IMR-90 (cell line): ENCODE measurements around the gene NUAK1. TPM values are rescaled to one million over a fixed set of nuclear protein-coding genes. Genes with fewer than 3 reads are reported as not detected.

Experiments used
- ATAC-seq: fragments of 200-7000 bp; cut with Tn5 transposase; 2 replicates; pipeline ENCODE4 v1.9.1; 2020; ENCODE audit warnings: low read depth, mild to moderate bottlenecking, moderate library complexity
- BruUV-seq: library from RNA; stranded (reverse); fragments of 400-500 nt; replicated peaks from 2 replicates; lab custom pipeline; 2021; lab: Mats Ljungman, UMichigan
- CTCF ChIA-PET: fragments of 300-600 bp; formaldehyde crosslinking; extraction: SDS; loops from one replicate; lab custom pipeline; 2021; ENCODE audit warnings: antibody characterized with exemption; lab: Yijun Ruan, JAX
- POLR2A ChIA-PET: fragments of 300-600 bp; sonication (Branson Sonifier 250); formaldehyde crosslinking; loops from one replicate; lab custom pipeline; 2022; ENCODE audit warnings: antibody characterized with exemption; ENCODE audit not compliant: unreplicated experiment; lab: Charles Lee
- DNase-seq: peaks from one replicate; pipeline ENCODE4 v3.0.0; 2013
- H2AFZ ChIP-seq: replicated peaks from 2 replicates; pipeline ENCODE3; 2013; ENCODE audit warnings: low read length, mild to moderate bottlenecking; ENCODE audit not compliant: poor library complexity
- H2AK5ac ChIP-seq: 2 replicates; pipeline ENCODE4 v1.6.1; 2013; ENCODE audit warnings: low read depth, low read length, inconsistent platforms
- H2AK9ac ChIP-seq: replicated peaks from 2 replicates; pipeline ENCODE3; 2013; ENCODE audit warnings: mild to moderate bottlenecking, low read depth, low read length, moderate library complexity; ENCODE audit not compliant: poor library complexity
- H2BK120ac ChIP-seq: 2 replicates; pipeline ENCODE4 v1.6.1; 2013; ENCODE audit warnings: low read depth, low read length, inconsistent platforms
- H2BK15ac ChIP-seq: 3 replicates; pipeline ENCODE4 v1.6.1; 2013; ENCODE audit warnings: low read depth, low read length, inconsistent platforms
- H2BK20ac ChIP-seq: 2 replicates; pipeline ENCODE4 v1.6.1; 2013; ENCODE audit warnings: low read depth, mild to moderate bottlenecking, inconsistent platforms, low read length, moderate library complexity
- H2BK5ac ChIP-seq: 2 replicates; pipeline ENCODE4 v1.6.1; 2013; ENCODE audit warnings: mild to moderate bottlenecking, low read depth, low read length, inconsistent platforms; ENCODE audit not compliant: poor library complexity, severe bottlenecking
- H3K14ac ChIP-seq: replicated peaks from 2 replicates; pipeline ENCODE4 v1.6.1; 2013; ENCODE audit warnings: low read depth, low read length, inconsistent platforms
- H3K18ac ChIP-seq: 2 replicates; pipeline ENCODE4 v1.6.1; 2013; ENCODE audit warnings: low read depth, low read length, control low read depth
- H3K23ac ChIP-seq: 2 replicates; pipeline ENCODE4 v1.6.1; 2013; ENCODE audit warnings: low read depth, low read length, inconsistent platforms
- H3K27ac ChIP-seq: 2 replicates; pipeline ENCODE4 v1.5.1; 2013; ENCODE audit warnings: mild to moderate bottlenecking, control low read depth, low read length; ENCODE audit not compliant: insufficient read depth
- H3K27me3 ChIP-seq: 2 replicates; pipeline ENCODE4 v1.6.1; 2013; ENCODE audit warnings: low read length; ENCODE audit not compliant: control insufficient read depth, insufficient read depth
- H3K36me3 ChIP-seq: 2 replicates; pipeline ENCODE4 v1.6.1; 2013; ENCODE audit warnings: low read length, mixed read lengths; ENCODE audit not compliant: control insufficient read depth, insufficient read depth
- H3K4ac ChIP-seq: 2 replicates; pipeline ENCODE4 v1.6.1; 2013; ENCODE audit warnings: low read depth, low read length, inconsistent platforms
- H3K4me1 ChIP-seq: 2 replicates; pipeline ENCODE4 v1.6.1; 2013; ENCODE audit warnings: low read length, mixed read lengths; ENCODE audit not compliant: control insufficient read depth, insufficient read depth
- H3K4me2 ChIP-seq: 2 replicates; pipeline ENCODE4 v1.6.1; 2013; ENCODE audit warnings: low read depth, mild to moderate bottlenecking, control low read depth, low read length, moderate library complexity
- H3K4me3 ChIP-seq: 2 replicates; pipeline ENCODE4 v1.5.1; 2013; ENCODE audit warnings: low read depth, mild to moderate bottlenecking, control low read depth, low read length, moderate library complexity; ENCODE audit not compliant: insufficient read depth
- H3K56ac ChIP-seq: 2 replicates; pipeline ENCODE4 v1.6.1; 2013; ENCODE audit warnings: low read length, inconsistent platforms; ENCODE audit not compliant: insufficient read depth; ENCODE audit errors: extremely low read depth
- H3K79me1 ChIP-seq, 2 experiments: 2 replicates each; pipeline ENCODE4 v1.6.1; 2013; ENCODE audit warnings: low read length in 2 of 2, inconsistent platforms in 1 of 2, low read depth in 1 of 2
- H3K9ac ChIP-seq: 2 replicates; pipeline ENCODE4 v1.6.1; 2013; ENCODE audit warnings: low read depth, low read length, control low read depth
- H3K9me1 ChIP-seq: 2 replicates; pipeline ENCODE4 v1.6.1; 2013; ENCODE audit warnings: low read length, inconsistent platforms; ENCODE audit not compliant: insufficient read depth
- H3K9me3 ChIP-seq: 2 replicates; pipeline ENCODE4 v1.6.1; 2013; ENCODE audit warnings: low read length; ENCODE audit not compliant: control insufficient read depth, insufficient read depth
- H4K20me1 ChIP-seq: 2 replicates; pipeline ENCODE4 v1.6.1; 2013; ENCODE audit warnings: low read length, inconsistent platforms; ENCODE audit not compliant: insufficient read depth
- H4K5ac ChIP-seq: 2 replicates; pipeline ENCODE4 v1.6.1; 2013; ENCODE audit warnings: mild to moderate bottlenecking, low read depth, low read length, control low read depth
- H4K8ac ChIP-seq, 2 experiments: 2 replicates each; pipeline ENCODE4 v1.6.1; 2013; ENCODE audit warnings: low read depth in 2 of 2, low read length in 2 of 2, control low read depth in 1 of 2, inconsistent platforms in 1 of 2
- H4K91ac ChIP-seq: 2 replicates; pipeline ENCODE4 v1.6.1; 2013; ENCODE audit warnings: low read depth, low read length, inconsistent platforms; ENCODE audit not compliant: insufficient read depth
- BHLHE40 ChIP-seq: fragments of 150-350 bp; IDR thresholded peaks from 2 replicates; pipeline ENCODE4 v1.6.1; 2016; ENCODE audit warnings: mild to moderate bottlenecking, low read depth, low read length
- CEBPB ChIP-seq: IDR thresholded peaks from 2 replicates; pipeline ENCODE4 v1.6.1; 2012; ENCODE audit warnings: low read depth, low read length, improper control_type of control experiment
- CHD1 ChIP-seq: IDR thresholded peaks from 2 replicates; pipeline ENCODE4 v1.6.1; 2012; ENCODE audit warnings: low read depth, low read length, improper control_type of control experiment
- ELK1 ChIP-seq: fragments of 150-350 bp; IDR thresholded peaks from 2 replicates; pipeline ENCODE4 v1.6.1; 2016; ENCODE audit warnings: low read depth, mild to moderate bottlenecking, low read length, moderate library complexity, borderline replicate concordance
- FOS ChIP-seq: fragments of 150-350 bp; IDR thresholded peaks from 2 replicates; pipeline ENCODE4 v1.6.1; 2016; ENCODE audit warnings: low read depth, low read length
- MAZ ChIP-seq: IDR thresholded peaks from 2 replicates; pipeline ENCODE4 v1.6.1; 2012; ENCODE audit warnings: low read depth, mild to moderate bottlenecking, low read length, improper control_type of control experiment, moderate library complexity, borderline replicate concordance
- NFE2L2 ChIP-seq: fragments of 150-350 bp; IDR thresholded peaks from 2 replicates; pipeline ENCODE4 v1.6.1; 2016; ENCODE audit warnings: low read depth, mild to moderate bottlenecking, low read length
- RAD21 ChIP-seq: IDR thresholded peaks from 2 replicates; pipeline ENCODE4 v1.6.1; 2012; ENCODE audit warnings: low read length, improper control_type of control experiment
- RCOR1 ChIP-seq: IDR thresholded peaks from 2 replicates; pipeline ENCODE4 v1.6.1; 2012; ENCODE audit warnings: mild to moderate bottlenecking, low read length, improper control_type of control experiment; ENCODE audit not compliant: insufficient replicate concordance
- RFX5 ChIP-seq: IDR thresholded peaks from 2 replicates; pipeline ENCODE4 v1.8.0; 2012; ENCODE audit warnings: low read depth, mild to moderate bottlenecking, low read length, moderate library complexity
- SMC3 ChIP-seq: fragments of 150-350 bp; IDR thresholded peaks from 2 replicates; pipeline ENCODE4 v1.6.1; 2016; ENCODE audit warnings: low read depth, mild to moderate bottlenecking, antibody characterized with exemption, low read length, moderate library complexity
- whole genome bisulfite sequencing, 2 experiments: methylation state at CpG; one replicate each; pipeline versions ENCODE4 v1.1.5 to v1.1.7; 2013; ENCODE audit warnings: missing lambda C conversion rate in 2 of 2; ENCODE audit not compliant: insufficient read length in 1 of 2; ENCODE audit errors: extremely low coverage in 2 of 2; 5-methylcytosine and 5-hydroxymethylcytosine counted together
- dilution Hi-C: fragments of 300-500 bp; cut with HindIII; formaldehyde crosslinking; loops from one replicate; pipeline ENCODE4 v1.14.3; 2018; ENCODE audit warnings: low sequenced_read_pairs; ENCODE audit not compliant: unreplicated experiment
- in situ Hi-C: fragments of 300-500 bp; cut with MboI; formaldehyde crosslinking; loops from 3 replicates; pipeline ENCODE4 v1.14.3; 2019; ENCODE audit warnings: low sequenced_read_pairs, inconsistent platforms, mixed read lengths
- intact Hi-C: fragments of 100-400 bp; cut with micrococcal nuclease; formaldehyde crosslinking; loops from 2 replicates; pipeline ENCODE4 v1.10.0; 2022
- polyA plus RNA-seq, 3 experiments: library from polyadenylated mRNA; depleted of rRNA; stranded (reverse); fragments of >200 nt; gene quantifications; 2 replicates each; pipeline ENCODE4 v1.2.3, GENCODE V29; 2012; ENCODE audit warnings: low replicate concordance in 1 of 3
- total RNA-seq: library from RNA; depleted of rRNA; stranded (reverse); fragments of >200 nt; gene quantifications from 2 replicates; pipeline ENCODE4 v1.2.3, GENCODE V29; 2012
- TF ChIP-seq, protein P1 (sequence below): fragments of 150-350 bp; IDR thresholded peaks from 2 replicates; pipeline ENCODE4 v1.6.1; 2017; ENCODE audit warnings: mild to moderate bottlenecking, antibody characterized with exemption, low read length, low read depth
- TF ChIP-seq, protein P2 (sequence below): conservative IDR thresholded peaks from 2 replicates; pipeline ENCODE4 v1.5.1; 2012; ENCODE audit warnings: mild to moderate bottlenecking, low read depth, low read length, improper control_type of control experiment

Gene NUAK1
- total and polyA plus RNA-seq, 2 of the 4 experiments (the other 2 are of a cell fraction): 4.8 to 8.8 TPM

- in situ Hi-C loops (no loop called here), dilution Hi-C loops (no loop called here), intact Hi-C loops (no loop called here)
- no peak overlapping the region for H3K4ac ChIP-seq
- H4K20me1 ChIP-seq: no peaks in the 10 kb centered on the region
- no peaks in the 10 kb centered on the region for H3K79me1 ChIP-seq
- no peak overlapping the region for H3K56ac ChIP-seq
- no peak overlapping the region for H3K18ac ChIP-seq
- no peak overlapping the region for H2AK9ac ChIP-seq
- H3K9me1 ChIP-seq: no peaks in the 10 kb centered on the region
- H2BK20ac ChIP-seq: no peak overlapping the region
- no peak overlapping the region for H2AK5ac ChIP-seq
- no peak for DNase-seq
- H3K4me2 ChIP-seq: peak overlapping the region; percentile 26; the same call in 1 of the 2 replicates
- H3K4me1 ChIP-seq: peaks cover 6% of the 10 kb centered on the region
- H4K5ac ChIP-seq: no peak overlapping the region
- no CpG with 5 or more reads among the region's 2 CpGs for WGBS, 2 experiments
- H2BK15ac ChIP-seq: no peak overlapping the region
- no peak overlapping the region for H3K9ac ChIP-seq
- H3K4me3 ChIP-seq: no peak overlapping the region
- TF ChIP-seq BHLHE40 (no peak), RAD21 (no peak), NFE2L2 (no peak), SMC3 (no peak), CEBPB (no peak), ELK1 (no peak), FOS (no peak), CHD1 (no peak), MAZ (no peak), RFX5 (no peak), RCOR1 (no peak)
- TF ChIP-seq, protein P1, sequence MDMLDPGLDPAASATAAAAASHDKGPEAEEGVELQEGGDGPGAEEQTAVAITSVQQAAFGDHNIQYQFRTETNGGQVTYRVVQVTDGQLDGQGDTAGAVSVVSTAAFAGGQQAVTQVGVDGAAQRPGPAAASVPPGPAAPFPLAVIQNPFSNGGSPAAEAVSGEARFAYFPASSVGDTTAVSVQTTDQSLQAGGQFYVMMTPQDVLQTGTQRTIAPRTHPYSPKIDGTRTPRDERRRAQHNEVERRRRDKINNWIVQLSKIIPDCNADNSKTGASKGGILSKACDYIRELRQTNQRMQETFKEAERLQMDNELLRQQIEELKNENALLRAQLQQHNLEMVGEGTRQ: no peak
- TF ChIP-seq, protein P2, sequence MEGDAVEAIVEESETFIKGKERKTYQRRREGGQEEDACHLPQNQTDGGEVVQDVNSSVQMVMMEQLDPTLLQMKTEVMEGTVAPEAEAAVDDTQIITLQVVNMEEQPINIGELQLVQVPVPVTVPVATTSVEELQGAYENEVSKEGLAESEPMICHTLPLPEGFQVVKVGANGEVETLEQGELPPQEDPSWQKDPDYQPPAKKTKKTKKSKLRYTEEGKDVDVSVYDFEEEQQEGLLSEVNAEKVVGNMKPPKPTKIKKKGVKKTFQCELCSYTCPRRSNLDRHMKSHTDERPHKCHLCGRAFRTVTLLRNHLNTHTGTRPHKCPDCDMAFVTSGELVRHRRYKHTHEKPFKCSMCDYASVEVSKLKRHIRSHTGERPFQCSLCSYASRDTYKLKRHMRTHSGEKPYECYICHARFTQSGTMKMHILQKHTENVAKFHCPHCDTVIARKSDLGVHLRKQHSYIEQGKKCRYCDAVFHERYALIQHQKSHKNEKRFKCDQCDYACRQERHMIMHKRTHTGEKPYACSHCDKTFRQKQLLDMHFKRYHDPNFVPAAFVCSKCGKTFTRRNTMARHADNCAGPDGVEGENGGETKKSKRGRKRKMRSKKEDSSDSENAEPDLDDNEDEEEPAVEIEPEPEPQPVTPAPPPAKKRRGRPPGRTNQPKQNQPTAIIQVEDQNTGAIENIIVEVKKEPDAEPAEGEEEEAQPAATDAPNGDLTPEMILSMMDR: no peak
- H2BK5ac ChIP-seq: no peak overlapping the region
- H3K9me3 ChIP-seq: peaks cover 4% of the 10 kb centered on the region; the same call in 1 of the 2 replicates
- no peak overlapping the region for H2BK120ac ChIP-seq
- ChIA-PET POLR2A (no interaction called here), CTCF (interaction anchor here (0.9 to 2.2 kb wide), 3 partner anchors 9 to 22 kb away, joined by 3 to 11 read pairs (median 5); no protein-coding TSS in a partner anchor)
- peak; percentile 76 for ATAC-seq
- H3K36me3 ChIP-seq: no peaks in the 10 kb centered on the region
- no TSS peak for BruUV-seq
- no peak overlapping the region for H3K14ac ChIP-seq
- no peak overlapping the region for H2AFZ ChIP-seq
- no peak overlapping the region for H4K8ac ChIP-seq
- no peak overlapping the region for H4K91ac ChIP-seq
- H3K23ac ChIP-seq: no peak overlapping the region
- H3K27me3 ChIP-seq: peaks cover 3% of the 10 kb centered on the region
- H3K27ac ChIP-seq: no peak overlapping the region
Measured at GRCh38 chr12:106157802-106158201, 19.0 kb upstream of the NUAK1 start.
